Astrocyte (in vitro differentiated cells and primary cell): ENCODE results near the gene MTCH1. TPM values are rescaled to one million over a fixed set of nuclear protein-coding genes. Genes with fewer than 3 reads are reported as not detected.

ENCODE experiments used
- DNase-seq: peaks from one replicate; pipeline ENCODE4 v3.0.0-alpha.2; 2010; ENCODE audit warnings: low read depth
- FAIRE-seq: peaks from 2 replicates; lab custom pipeline; 2011; peaks lifted over from hg19 to GRCh38; lab: Jason Lieb, UNC
- H2AFZ ChIP-seq: 2 replicates; pipeline ENCODE4 v1.6.0; 2012; ENCODE audit warnings: low read depth, low read length, inconsistent platforms
- H3K27ac ChIP-seq: 2 replicates; pipeline ENCODE4 v1.5.1; 2011; ENCODE audit warnings: low read depth, low read length, inconsistent platforms
- H3K27me3 ChIP-seq: 2 replicates; pipeline ENCODE4 v1.6.0; 2011; ENCODE audit warnings: low read length, inconsistent platforms; ENCODE audit not compliant: insufficient read depth
- H3K36me3 ChIP-seq: 2 replicates; pipeline ENCODE4 v1.5.1; 2011; ENCODE audit warnings: low read length, inconsistent platforms; ENCODE audit not compliant: insufficient read depth
- H3K4me1 ChIP-seq: 2 replicates; pipeline ENCODE4 v1.5.1; 2011; ENCODE audit warnings: low read length, inconsistent platforms; ENCODE audit not compliant: insufficient read depth
- H3K4me2 ChIP-seq: 2 replicates; pipeline ENCODE4 v1.6.0; 2012; ENCODE audit warnings: low read length, inconsistent platforms
- H3K4me3 ChIP-seq: 2 replicates; pipeline ENCODE4 v1.5.1; 2011; ENCODE audit warnings: low read depth, mild to moderate bottlenecking, low read length, inconsistent platforms; ENCODE audit not compliant: insufficient read depth
- H3K79me2 ChIP-seq: 2 replicates; pipeline ENCODE4 v1.6.0; 2012; ENCODE audit warnings: mild to moderate bottlenecking, low read length, inconsistent platforms; ENCODE audit not compliant: insufficient read depth
- H3K9ac ChIP-seq: 2 replicates; pipeline ENCODE4 v1.6.0; 2012; ENCODE audit warnings: mild to moderate bottlenecking, low read length, inconsistent platforms
- H3K9me3 ChIP-seq: 2 replicates; pipeline ENCODE4 v1.5.1; 2012; ENCODE audit warnings: low read depth, mild to moderate bottlenecking, low read length, inconsistent platforms; ENCODE audit not compliant: insufficient read depth
- H4K20me1 ChIP-seq: 2 replicates; pipeline ENCODE4 v1.6.0; 2012; ENCODE audit warnings: low read length, inconsistent platforms; ENCODE audit not compliant: insufficient read depth
- H3K27ac Mint-ChIP-seq: one replicate; pipeline ENCODE4 v1.8.0; 2021; ENCODE audit warnings: mild to moderate bottlenecking, mixed read lengths; ENCODE audit not compliant: unreplicated experiment
- H3K27me3 Mint-ChIP-seq: one replicate; pipeline ENCODE4 v1.8.0; 2021; ENCODE audit warnings: low read depth, mixed read lengths; ENCODE audit not compliant: unreplicated experiment
- H3K36me3 Mint-ChIP-seq: one replicate; pipeline ENCODE4 v1.8.0; 2021; ENCODE audit warnings: low read depth, mixed read lengths; ENCODE audit not compliant: unreplicated experiment
- H3K4me1 Mint-ChIP-seq: one replicate; pipeline ENCODE4 v1.8.0; 2021; ENCODE audit warnings: low read depth, mixed read lengths; ENCODE audit not compliant: unreplicated experiment
- H3K4me3 Mint-ChIP-seq: one replicate; pipeline ENCODE4 v1.8.0; 2021; ENCODE audit warnings: mild to moderate bottlenecking, moderate library complexity, mixed read lengths; ENCODE audit not compliant: unreplicated experiment
- H3K9me3 Mint-ChIP-seq: one replicate; pipeline ENCODE4 v1.8.0; 2021; ENCODE audit warnings: mild to moderate bottlenecking, mixed read lengths; ENCODE audit not compliant: unreplicated experiment
- CTCF ChIP-seq: IDR thresholded peaks from 2 replicates; pipeline ENCODE4 v1.5.1; 2011; ENCODE audit warnings: low read depth, mild to moderate bottlenecking, inconsistent platforms, low read length, moderate library complexity; ENCODE audit not compliant: insufficient read depth
- EZH2 ChIP-seq: IDR thresholded peaks from 2 replicates; pipeline ENCODE4 v1.6.1; 2012; ENCODE audit warnings: mild to moderate bottlenecking, low read length, inconsistent platforms; ENCODE audit not compliant: insufficient read depth
- total RNA-seq: library from RNA; stranded (reverse); gene quantifications from 2 replicates; pipeline ENCODE4 v1.2.1, GENCODE V29; 2021

Gene MTCH1
- total RNA-seq, 1 donor from 2014 or later, result 311 TPM

- FAIRE-seq, result no peak
- peaks cover 15% of the 10 kb centered on the region for H3K4me1 Mint-ChIP-seq
- H4K20me1 ChIP-seq, result no peaks in the 10 kb centered on the region
- H3K27ac Mint-ChIP-seq, result no peak overlapping the region
- no peaks in the 10 kb centered on the region for H3K9me3 Mint-ChIP-seq
- no peaks in the 10 kb centered on the region for H3K36me3 ChIP-seq
- no peak overlapping the region for H3K4me3 ChIP-seq
- peaks cover 10% of the 10 kb centered on the region for H3K27me3 Mint-ChIP-seq
- H3K9me3 ChIP-seq, result no peaks in the 10 kb centered on the region
- H3K27ac ChIP-seq, result no peak overlapping the region
- H3K36me3 Mint-ChIP-seq, result peaks cover 3% of the 10 kb centered on the region
- TF ChIP-seq EZH2 (no peak), CTCF (peak; percentile 63)
- H3K79me2 ChIP-seq, result no peaks in the 10 kb centered on the region
- H3K27me3 ChIP-seq, result no peaks in the 10 kb centered on the region
- no peak overlapping the region for H3K4me2 ChIP-seq
- H3K4me1 ChIP-seq, result peaks cover 11% of the 10 kb centered on the region
- H2AFZ ChIP-seq, result no peak overlapping the region
- H3K9ac ChIP-seq, result no peak overlapping the region
- no peak for DNase-seq
- no peak overlapping the region for H3K4me3 Mint-ChIP-seq
Measured at GRCh38 chr6:37021356-37022129, 35.5 kb upstream of the MTCH1 start.

- Histone ChIP-seq H3K4me3 (no peak overlapping the region), H3K27ac (no peak overlapping the region), H2AFZ (no peak overlapping the region), H3K79me2 (no peaks in the 10 kb centered on the region), H3K9me3 (no peaks in the 10 kb centered on the region), H3K4me1 (peaks cover 11% of the 10 kb centered on the region), H3K36me3 (no peaks in the 10 kb centered on the region), H3K4me2 (no peak overlapping the region), H4K20me1 (no peaks in the 10 kb centered on the region), H3K9ac (no peak overlapping the region), H3K27me3 (no peaks in the 10 kb centered on the region)
- Mint-ChIP-seq H3K27ac (no peak overlapping the region), H3K4me3 (no peak overlapping the region), H3K36me3 (peaks cover 3% of the 10 kb centered on the region), H3K27me3 (peaks cover 6% of the 10 kb centered on the region), H3K9me3 (no peaks in the 10 kb centered on the region), H3K4me1 (peaks cover 15% of the 10 kb centered on the region)
- TF ChIP-seq EZH2, result no peak
- TF ChIP-seq CTCF, result no peak
- DNase-seq, result no peak
- no peak for FAIRE-seq
Measured at GRCh38 chr6:37020812-37021211, 34.8 kb upstream of the MTCH1 start.

- no peak overlapping the region for H3K9ac ChIP-seq
- no peak overlapping the region for H3K27ac Mint-ChIP-seq
- no peak overlapping the region for H2AFZ ChIP-seq
- H3K4me3 Mint-ChIP-seq, result no peak overlapping the region
- H4K20me1 ChIP-seq, result no peaks in the 10 kb centered on the region
- H3K4me2 ChIP-seq, result no peak overlapping the region
- no peak overlapping the region for H3K27ac ChIP-seq
- H3K27me3 ChIP-seq, result no peaks in the 10 kb centered on the region
- TF ChIP-seq CTCF, result no peak
- TF ChIP-seq EZH2, result no peak
- peaks cover 15% of the 10 kb centered on the region for H3K4me1 Mint-ChIP-seq
- H3K79me2 ChIP-seq, result no peaks in the 10 kb centered on the region
- DNase-seq (no peak), FAIRE-seq (no peak)
- peaks cover 11% of the 10 kb centered on the region for H3K4me1 ChIP-seq
- H3K9me3 Mint-ChIP-seq, result no peaks in the 10 kb centered on the region
- H3K9me3 ChIP-seq, result no peaks in the 10 kb centered on the region
- H3K36me3 Mint-ChIP-seq, result peaks cover 3% of the 10 kb centered on the region
- peaks cover 6% of the 10 kb centered on the region for H3K27me3 Mint-ChIP-seq
- H3K4me3 ChIP-seq, result no peak overlapping the region
- no peaks in the 10 kb centered on the region for H3K36me3 ChIP-seq
Measured at GRCh38 chr6:37020381-37020780, 34.4 kb upstream of the MTCH1 start.
